Umbilical cord (tissue), 2 donors: ENCODE measurements around the gene RFX2. TPM values are rescaled to one million over a fixed set of nuclear protein-coding genes. Genes with fewer than 3 reads are reported as not detected.
"Not testable (repeated sequence)": the region's sequence is repeated elsewhere in the genome, so short reads cannot be mapped to it uniquely, and the experiment has no call there.

Source experiments
- DNase-seq: peaks from one replicate; pipeline ENCODE4 v3.0.0-alpha.2; 2015; ENCODE audit warnings: low spot score
- total RNA-seq: library from RNA; depleted of rRNA; stranded (reverse); fragments of >200 nt; gene quantifications from one replicate; pipeline ENCODE4 v1.2.3, GENCODE V29; 2014; ENCODE audit warnings: low replicate concordance; ENCODE audit not compliant: insufficient read depth

The RFX2 gene
- total RNA-seq, 1 donor from 2014 or later = 15.4 TPM

GRCh38 chr19:5972355-5972731 is 138.0 kb downstream of the RFX2 start:
- no peak for DNase-seq

- no peak for DNase-seq
These were observed 138.5 kb downstream of the RFX2 start for GRCh38 chr19:5971714-5972354.

GRCh38 chr19:5969476-5969875 is 140.8 kb downstream of the RFX2 start:
- no peak for DNase-seq

GRCh38 chr19:5968431-5969373 is 141.6 kb downstream of the RFX2 start:
- no peak for DNase-seq

GRCh38 chr19:5967994-5968430 is 142.3 kb downstream of the RFX2 start:
- DNase-seq = peak; percentile 87

GRCh38 chr19:5967571-5967970 is 142.7 kb downstream of the RFX2 start:
- DNase-seq = no peak

GRCh38 chr19:5966941-5967340 is 143.4 kb downstream of the RFX2 start:
- DNase-seq = no peak

GRCh38 chr19:5966215-5966614 is 144.1 kb downstream of the RFX2 start:
- DNase-seq = peak; percentile 96

GRCh38 chr19:5964816-5965565 is 145.3 kb downstream of the RFX2 start:
- no peak for DNase-seq

GRCh38 chr19:5963855-5964254 is 146.4 kb downstream of the RFX2 start:
- no peak for DNase-seq

- DNase-seq = not testable (repeated sequence)
These were observed 147.0 kb downstream of the RFX2 start for GRCh38 chr19:5963259-5963658.

GRCh38 chr19:5961969-5962945 is 148.0 kb downstream of the RFX2 start:
- peak; percentile 66 for DNase-seq

GRCh38 chr19:5961641-5961968 is 148.7 kb downstream of the RFX2 start:
- not testable (repeated sequence) for DNase-seq

GRCh38 chr19:5960005-5961001 is 150.0 kb downstream of the RFX2 start:
- DNase-seq = no peak

GRCh38 chr19:5959260-5960004 is 150.9 kb downstream of the RFX2 start:
- DNase-seq = no peak

- no peak for DNase-seq
These were observed 151.5 kb downstream of the RFX2 start for GRCh38 chr19:5958851-5959122.

GRCh38 chr19:5958074-5958850 is 152.0 kb downstream of the RFX2 start:
- no peak for DNase-seq

GRCh38 chr19:5957170-5957569 is 153.1 kb downstream of the RFX2 start:
- DNase-seq = no peak

GRCh38 chr19:5956728-5957127 is 153.6 kb downstream of the RFX2 start:
- DNase-seq = no peak
